IPS DF 6.9 (cell line): ENCODE data around the gene ROR1.
A peak's percentile ranks its signal among the peaks of the same experiment; 100 is the strongest.

Source experiments
- DNase-seq: peaks from one replicate; pipeline ENCODE4 v3.0.0-alpha.2; 2013; ENCODE audit warnings: low read depth, low spot score
- H3K27ac ChIP-seq: one replicate; pipeline ENCODE4 v1.5.1; 2013; ENCODE audit warnings: low read length, control low read depth
- H3K27me3 ChIP-seq: 2 replicates; pipeline ENCODE4 v1.6.1; 2013; ENCODE audit warnings: mild to moderate bottlenecking, low read length; ENCODE audit not compliant: control insufficient read depth, insufficient read depth
- H3K36me3 ChIP-seq: 2 replicates; pipeline ENCODE4 v1.6.1; 2013; ENCODE audit warnings: low read length; ENCODE audit not compliant: control insufficient read depth, insufficient read depth
- H3K4me1 ChIP-seq: 2 replicates; pipeline ENCODE4 v1.6.1; 2013; ENCODE audit warnings: low read length; ENCODE audit not compliant: control insufficient read depth, insufficient read depth
- H3K4me3 ChIP-seq: 2 replicates; pipeline ENCODE4 v1.5.1; 2013; ENCODE audit warnings: mild to moderate bottlenecking, low read length
- H3K9me3 ChIP-seq: 2 replicates; pipeline ENCODE4 v1.6.1; 2013; ENCODE audit warnings: low read length, inconsistent platforms; ENCODE audit not compliant: control insufficient read depth, insufficient read depth
- WGBS: extraction: QIAGEN DNeasy Blood & Tissue Kit; methylation state at CpG from one replicate; pipeline ENCODE4 v1.1.7; 2013; ENCODE audit warnings: mixed read lengths, missing lambda C conversion rate; ENCODE audit not compliant: insufficient read length, insufficient coverage; 5-methylcytosine and 5-hydroxymethylcytosine counted together

ROR1 gene

DNA sequence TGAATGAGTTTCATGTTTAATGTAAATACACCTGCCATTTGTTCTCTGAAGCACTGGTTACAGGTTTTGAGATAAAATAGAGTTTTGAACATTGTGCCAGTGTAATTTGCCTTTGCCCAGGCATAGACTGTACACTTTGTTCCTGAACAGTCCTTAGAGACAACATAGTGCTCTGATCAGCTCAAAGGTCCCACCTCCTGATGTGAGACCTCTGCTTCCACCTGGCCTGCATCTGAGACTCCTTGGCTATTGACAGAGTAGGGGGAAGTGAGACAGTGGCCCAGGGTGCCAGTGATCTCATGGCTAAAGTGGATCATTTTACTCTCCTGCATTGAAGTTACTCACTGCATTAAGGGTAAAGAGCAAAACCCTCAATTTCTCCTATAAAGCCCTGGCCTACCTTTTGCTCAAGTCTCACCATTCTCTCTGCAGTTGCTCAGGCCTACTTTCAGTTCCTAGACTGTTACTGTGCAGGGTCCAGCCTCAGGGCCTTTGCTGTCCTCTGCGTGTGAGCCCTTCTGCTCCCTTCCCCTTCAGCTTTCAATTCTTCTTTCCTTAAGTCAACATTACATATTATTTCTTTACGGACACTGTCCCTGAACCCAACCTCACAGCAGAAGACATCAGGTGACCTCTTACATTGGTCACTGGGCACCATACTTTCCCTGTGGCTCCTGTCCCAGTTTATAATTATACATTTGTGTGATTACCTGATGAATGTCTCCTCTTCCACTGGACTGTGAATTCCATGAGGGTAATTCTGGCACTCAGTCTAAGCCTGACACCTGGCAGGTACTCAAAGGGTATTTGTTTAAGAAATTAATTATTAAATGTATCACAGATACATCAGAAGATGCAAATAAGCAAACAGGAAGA lies 142.9 kb downstream of the ROR1 start:
- no peak overlapping the region for H3K4me3 ChIP-seq
- no CpG with 5 or more reads among the region's 2 CpGs for WGBS
- H3K36me3 ChIP-seq = no peaks in the 10 kb centered on the region
- H3K9me3 ChIP-seq = no peaks in the 10 kb centered on the region
- no peak for DNase-seq
- H3K27ac ChIP-seq = no peak overlapping the region
- H3K27me3 ChIP-seq = no peaks in the 10 kb centered on the region
- peaks cover 14% of the 10 kb centered on the region for H3K4me1 ChIP-seq

DNA sequence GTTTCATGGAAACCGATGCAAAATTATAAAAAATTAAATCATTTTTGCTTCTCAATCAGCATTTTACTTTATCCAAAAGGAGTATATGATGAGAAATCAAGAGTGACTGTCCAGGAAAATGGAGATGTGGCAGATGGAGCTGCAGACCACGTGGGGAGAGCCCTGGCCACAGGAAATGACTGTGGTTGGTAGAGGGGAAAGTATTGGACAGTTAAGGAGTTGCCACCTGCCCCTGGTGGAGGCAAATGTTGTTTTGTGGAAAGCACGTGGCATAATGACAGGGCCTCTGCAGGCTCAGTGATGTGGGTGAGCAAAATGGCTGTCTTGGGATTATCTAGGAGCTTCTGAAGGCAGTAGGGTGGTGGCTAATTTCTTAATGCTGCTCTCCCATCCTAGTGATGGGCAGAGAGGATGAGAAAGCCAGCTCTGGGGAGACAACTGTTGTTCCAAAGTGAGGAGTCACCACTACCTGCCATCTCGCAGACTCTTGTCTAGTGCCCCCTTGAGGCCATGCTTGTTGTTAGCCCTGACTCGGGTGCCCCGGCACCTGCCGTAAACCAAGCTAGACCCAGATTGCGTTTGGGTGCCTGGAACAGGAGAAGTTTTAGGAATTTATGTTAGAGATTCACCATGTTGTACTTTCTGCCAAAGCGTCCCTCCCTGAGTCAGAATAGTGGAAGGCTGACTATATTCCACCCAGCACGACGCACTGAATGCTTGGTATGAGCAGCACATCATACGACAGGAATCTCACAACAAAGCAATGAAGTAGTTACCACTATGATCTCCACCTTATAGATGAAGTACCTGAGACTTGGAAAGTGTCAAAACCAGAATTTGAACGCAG lies 144.0 kb downstream of the ROR1 start:
- Histone ChIP-seq H3K9me3 (no peaks in the 10 kb centered on the region), H3K27ac (no peak overlapping the region), H3K4me3 (no peak overlapping the region), H3K27me3 (no peaks in the 10 kb centered on the region), H3K4me1 (peaks cover 13% of the 10 kb centered on the region), H3K36me3 (no peaks in the 10 kb centered on the region)
- 100% methylated on average over 1 of the region's 13 CpGs for WGBS
- DNase-seq = peak; percentile 66

DNA sequence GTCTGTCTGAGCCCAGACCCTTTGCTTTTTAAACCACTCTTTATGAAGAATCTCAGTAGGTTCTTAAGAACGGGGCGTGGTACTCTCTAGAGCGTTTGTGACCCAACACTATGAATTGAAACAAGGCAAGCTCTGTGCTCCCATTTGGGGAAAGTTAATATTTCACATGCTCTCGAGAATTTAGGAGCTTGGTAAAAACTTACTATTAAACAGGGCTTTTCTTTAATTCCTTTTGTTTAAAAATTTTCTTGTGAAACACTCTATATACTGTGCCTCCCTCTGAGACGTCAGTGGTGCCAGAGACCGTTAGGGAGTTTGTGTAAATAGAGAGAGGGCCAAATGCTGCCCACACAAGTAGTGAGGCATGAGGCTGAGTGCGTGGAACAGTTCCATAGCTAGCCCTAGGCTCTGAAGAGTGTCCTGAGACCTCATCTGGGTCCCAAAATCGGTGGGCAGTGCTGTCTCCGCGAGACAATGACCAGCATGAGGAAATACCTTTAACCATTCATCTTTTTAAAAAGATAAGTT lies 144.7 kb downstream of the ROR1 start:
- no CpG with 5 or more reads among the region's 10 CpGs for WGBS
- H3K4me3 ChIP-seq = no peak overlapping the region
- H3K27me3 ChIP-seq = no peaks in the 10 kb centered on the region
- no peaks in the 10 kb centered on the region for H3K9me3 ChIP-seq
- no peaks in the 10 kb centered on the region for H3K36me3 ChIP-seq
- no peak for DNase-seq
- peaks cover 13% of the 10 kb centered on the region for H3K4me1 ChIP-seq
- H3K27ac ChIP-seq = no peak overlapping the region

DNA sequence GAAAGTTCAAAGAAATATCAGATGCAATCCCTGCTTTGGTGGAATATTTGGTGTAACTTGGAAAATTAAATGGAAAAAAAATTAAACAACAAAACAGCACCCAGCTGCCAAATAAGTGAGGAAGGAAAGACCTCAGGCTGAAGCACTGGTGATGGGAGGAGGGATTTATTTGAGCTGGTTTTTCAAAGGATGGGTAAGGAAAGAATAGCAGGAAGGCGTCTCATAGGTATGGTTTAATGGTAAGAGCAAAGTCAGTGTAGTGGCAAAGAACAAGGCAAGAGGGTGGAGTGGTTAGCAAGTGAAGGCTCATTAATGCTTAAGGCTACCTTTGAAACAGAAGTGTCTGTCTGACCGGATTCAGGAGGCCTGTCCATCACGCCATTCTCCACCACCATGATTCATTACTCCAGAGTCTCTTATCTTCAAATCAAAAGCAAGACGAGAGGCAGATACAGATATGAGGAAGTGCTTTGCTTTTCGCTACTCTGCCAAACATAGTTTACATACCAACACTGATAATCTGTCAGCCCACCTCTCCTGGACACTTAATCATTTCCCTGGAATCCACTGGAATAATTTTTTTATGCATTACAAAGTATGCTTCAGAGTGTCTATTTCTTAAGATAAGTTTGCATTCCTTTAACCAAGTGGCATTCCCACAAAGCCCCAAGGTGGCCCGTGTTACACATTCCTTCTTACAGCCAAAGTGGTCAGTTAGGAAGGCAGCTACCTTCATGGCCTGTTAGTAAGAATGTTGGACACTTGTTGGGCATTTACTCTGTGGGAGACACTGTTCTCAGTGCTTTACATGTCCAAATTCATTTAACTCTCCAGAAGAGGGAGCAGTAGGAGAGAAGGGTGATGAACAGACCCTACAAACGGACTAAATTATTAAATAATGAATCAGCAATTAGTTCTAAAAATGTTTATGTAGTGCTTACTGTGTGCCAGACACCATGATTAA lies 146.6 kb downstream of the ROR1 start:
- Histone ChIP-seq H3K4me1 (peaks cover 8% of the 10 kb centered on the region; the same call in 1 of the 2 replicates), H3K27ac (no peak overlapping the region), H3K27me3 (no peaks in the 10 kb centered on the region), H3K9me3 (no peaks in the 10 kb centered on the region), H3K36me3 (no peaks in the 10 kb centered on the region), H3K4me3 (no peak overlapping the region)
- no peak for DNase-seq
- WGBS = no CpG with 5 or more reads among the region's 7 CpGs

DNA sequence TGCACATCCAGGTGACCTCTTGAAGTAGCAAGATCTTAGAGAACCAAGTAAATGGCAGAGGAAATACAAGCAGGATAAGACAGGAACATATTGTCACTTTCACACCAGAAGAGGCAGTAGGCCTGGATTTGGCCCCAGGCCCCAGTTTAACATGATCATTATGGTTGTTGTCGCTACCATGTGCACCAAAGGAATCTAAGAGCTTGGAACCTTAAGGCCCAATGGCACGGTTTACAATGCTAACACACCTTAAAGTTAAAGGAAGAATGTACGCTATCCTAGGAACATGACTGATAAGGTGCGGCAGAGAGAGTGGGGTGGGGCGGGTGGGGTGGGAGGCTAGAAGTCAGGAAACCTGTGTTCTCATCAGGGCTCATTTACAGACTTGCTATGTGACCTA lies 147.5 kb downstream of the ROR1 start:
- Histone ChIP-seq H3K4me3 (no peak overlapping the region), H3K4me1 (peaks cover 8% of the 10 kb centered on the region; the same call in 1 of the 2 replicates), H3K27me3 (no peaks in the 10 kb centered on the region), H3K27ac (no peak overlapping the region), H3K9me3 (no peaks in the 10 kb centered on the region), H3K36me3 (no peaks in the 10 kb centered on the region)
- DNase-seq = no peak
- WGBS = no CpG with 5 or more reads among the region's 5 CpGs

DNA sequence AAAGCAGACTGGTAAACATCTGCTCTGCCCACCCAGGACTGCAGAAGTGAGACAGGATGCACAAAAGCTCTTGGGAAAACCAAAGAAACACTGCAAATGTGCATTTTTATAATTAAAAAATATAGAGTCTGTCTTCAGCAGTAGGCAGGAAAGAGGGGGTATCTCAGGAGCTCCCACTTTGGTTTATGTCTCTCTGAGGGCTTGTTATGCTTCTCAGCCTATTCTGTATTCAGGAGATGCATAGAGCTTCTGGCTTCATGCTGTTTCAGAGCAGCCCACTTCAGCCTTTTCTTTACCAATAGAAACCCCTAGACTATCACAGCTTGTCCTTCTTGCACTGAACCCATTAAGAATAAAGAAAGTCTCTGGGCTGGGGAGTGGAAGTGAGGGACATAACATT lies 148.0 kb downstream of the ROR1 start:
- DNase-seq = no peak
- H3K4me1 ChIP-seq = peaks cover 8% of the 10 kb centered on the region; the same call in 1 of the 2 replicates
- H3K27ac ChIP-seq = no peak overlapping the region

DNA sequence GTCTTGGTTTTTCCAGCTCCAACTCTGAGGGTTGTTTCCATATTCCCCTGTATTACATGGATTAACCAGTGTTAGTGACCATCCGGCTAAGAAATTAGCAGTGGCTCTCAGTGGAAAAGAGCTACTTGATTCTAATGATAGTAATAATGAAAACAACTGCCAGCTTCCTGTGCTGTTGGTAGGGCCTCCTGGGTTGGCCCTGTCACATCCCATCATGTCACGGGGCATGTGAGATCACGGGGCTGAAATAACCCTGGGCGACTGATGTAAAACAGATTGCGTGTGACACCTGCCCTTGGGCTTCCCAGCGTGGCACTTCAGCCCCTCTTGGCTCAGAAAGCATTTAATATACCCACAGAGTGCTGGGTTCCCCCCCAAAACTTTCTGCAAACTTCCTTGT lies 149.0 kb downstream of the ROR1 start:
- Histone ChIP-seq H3K27me3 (no peaks in the 10 kb centered on the region), H3K4me1 (peaks cover 6% of the 10 kb centered on the region; the same call in 1 of the 2 replicates), H3K4me3 (no peak overlapping the region), H3K27ac (no peak overlapping the region), H3K9me3 (no peaks in the 10 kb centered on the region), H3K36me3 (no peaks in the 10 kb centered on the region)
- no CpG with 5 or more reads among the region's 6 CpGs for WGBS
- no peak for DNase-seq

More for the DNA sequence above, 148.0 kb downstream of the ROR1 start:
- no peaks in the 10 kb centered on the region for H3K9me3 ChIP-seq
- no peaks in the 10 kb centered on the region for H3K36me3 ChIP-seq
- no peak overlapping the region for H3K4me3 ChIP-seq
- H3K27me3 ChIP-seq = no peaks in the 10 kb centered on the region

DNA sequence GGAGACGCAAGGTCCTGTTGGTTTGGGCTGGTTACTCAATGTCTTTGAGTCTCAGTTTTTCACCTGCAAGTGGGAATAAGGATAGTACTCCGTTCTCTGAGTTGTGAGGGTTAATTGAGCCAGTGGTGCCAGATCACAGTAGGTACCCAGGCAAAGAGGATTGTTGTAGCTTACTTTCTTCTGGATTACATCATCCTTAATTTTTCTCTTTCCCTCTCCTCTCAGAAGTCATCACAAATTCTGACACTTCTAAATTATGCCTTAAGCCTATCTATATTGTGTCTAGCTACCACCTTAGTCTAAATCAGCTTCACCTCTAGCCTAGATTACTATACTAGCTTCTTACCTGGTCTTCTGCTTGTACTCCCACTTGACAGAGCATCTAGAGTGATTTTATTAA lies 149.5 kb downstream of the ROR1 start:
- Histone ChIP-seq H3K4me3 (no peak overlapping the region), H3K9me3 (no peaks in the 10 kb centered on the region), H3K27ac (no peak overlapping the region), H3K27me3 (no peaks in the 10 kb centered on the region), H3K36me3 (no peaks in the 10 kb centered on the region), H3K4me1 (peaks cover 5% of the 10 kb centered on the region; the same call in 1 of the 2 replicates)
- DNase-seq = no peak
- WGBS = no CpG with 5 or more reads among the region's 2 CpGs

DNA sequence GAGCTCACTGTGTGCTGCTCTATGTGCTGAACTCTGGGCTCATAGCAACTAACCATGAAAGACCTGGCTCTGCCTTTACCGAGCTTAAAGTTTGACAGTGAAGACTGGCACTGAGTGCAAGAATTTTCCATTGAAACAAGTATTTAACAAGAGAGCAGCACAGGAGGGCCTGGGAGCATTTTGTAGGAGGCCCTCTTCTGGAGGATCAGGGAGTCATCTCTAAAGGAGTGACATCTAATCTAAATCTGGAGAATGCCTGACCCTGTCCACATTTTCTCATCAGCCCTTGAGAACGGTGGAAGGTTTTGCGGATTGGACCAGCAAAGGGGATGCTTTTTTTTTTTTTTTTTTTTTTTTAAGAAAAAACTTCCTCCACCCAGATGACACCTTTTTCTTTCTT lies 150.8 kb downstream of the ROR1 start:
- DNase-seq = no peak
- peaks cover 5% of the 10 kb centered on the region; the same call in 1 of the 2 replicates for H3K4me1 ChIP-seq
- no peak overlapping the region for H3K27ac ChIP-seq
- no peaks in the 10 kb centered on the region for H3K36me3 ChIP-seq
- WGBS = no CpG with 5 or more reads among the region's 3 CpGs
- H3K27me3 ChIP-seq = no peaks in the 10 kb centered on the region
- no peaks in the 10 kb centered on the region for H3K9me3 ChIP-seq
- no peak overlapping the region for H3K4me3 ChIP-seq
